ENCODE data around the gene UBE2O. TPM values are rescaled to one million over a fixed set of nuclear protein-coding genes. Genes with fewer than 3 reads are reported as not detected.

Gene UBE2O
- polyA plus RNA-seq: 1 to 10 TPM; 8.1 to 9.2 TPM

DNA sequence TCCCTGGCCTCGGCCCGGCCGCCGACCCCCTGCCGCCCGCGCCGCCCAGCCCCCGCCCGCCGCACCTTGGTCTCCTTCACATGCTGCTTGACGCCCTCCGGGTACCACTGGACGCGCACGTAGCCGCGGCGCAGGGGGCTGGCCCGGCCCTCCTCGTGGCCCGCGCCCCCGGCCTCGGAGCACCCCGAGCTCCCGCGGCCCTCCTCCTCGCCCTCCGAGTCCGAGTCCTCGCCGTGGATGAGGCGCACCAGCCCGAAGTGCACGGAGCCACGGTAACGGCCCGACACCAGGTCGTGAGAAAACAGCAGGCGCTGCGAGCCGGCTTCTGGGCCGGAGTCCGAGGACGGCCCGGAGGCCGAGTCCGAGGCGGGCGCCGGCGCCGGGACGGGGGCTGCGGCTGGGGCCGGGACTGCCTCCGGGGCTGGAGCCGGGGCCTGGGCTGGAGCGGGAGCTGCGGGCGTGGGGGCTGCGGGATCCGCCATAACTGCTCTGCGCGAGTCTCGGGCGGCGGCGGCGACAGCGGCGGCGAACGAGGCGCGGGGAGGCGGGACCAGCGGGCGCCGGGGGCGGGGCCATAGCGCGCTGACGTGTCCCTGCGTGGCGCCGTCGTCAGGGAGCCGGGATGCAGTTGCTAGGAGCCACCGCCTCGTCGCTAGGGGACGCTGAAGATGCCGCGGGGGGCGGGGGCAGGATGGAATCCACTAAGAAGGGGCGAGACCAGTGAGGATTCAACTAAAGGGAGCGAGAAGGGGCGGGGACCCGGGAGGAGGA lies at the start of gene UBE2O:
Gene UBE2O, minus strand, starts transcription at position 493 of the 771 bp plus-strand sequence. Its CDS starts 11 bp downstream, at position 482.
- WGBS, 2 donors: 1% methylated on average over 87 to 101 of the region's 101 CpGs
- H3K9me3 ChIP-seq (ENCODE audit: control insufficient read depth in 2 of 2, insufficient read depth in 1 of 2, low read depth in 1 of 2, low read length in 1 of 2): no peaks in the 10 kb centered on the region
- no peaks in the 10 kb centered on the region for H3K27me3 ChIP-seq (ENCODE audit: control insufficient read depth in 1 of 2, insufficient read depth in 2 of 2, low read length in 2 of 2)
- H3K4me3 ChIP-seq (ENCODE audit: low read depth in 1 of 2, low read length in 2 of 2): peak within 1 kb of the TSS; percentile 86 to 91
- H3K27ac ChIP-seq (ENCODE audit: low read depth in 2 of 2, low read length in 1 of 2): peak within 1 kb of the TSS; percentile 14 to 79
- peaks cover 0 to 4% of the 10 kb centered on the region in 2 donors for H3K4me1 ChIP-seq (ENCODE audit: control insufficient read depth in 2 of 2, insufficient read depth in 2 of 2, low read length in 1 of 2)
- H3K36me3 ChIP-seq (ENCODE audit: control insufficient read depth in 2 of 2, insufficient read depth in 2 of 2, low read length in 1 of 2): no peaks in the 10 kb centered on the region

- no peaks in the 10 kb centered on the region for H3K9me3 ChIP-seq (ENCODE audit: control insufficient read depth in 2 of 2, insufficient read depth in 1 of 2, low read depth in 1 of 2, low read length in 1 of 2)
- H3K27ac ChIP-seq (ENCODE audit: low read depth in 2 of 2, low read length in 1 of 2): peak overlapping the region; percentile 60 to 87
- H3K36me3 ChIP-seq (ENCODE audit: control insufficient read depth in 2 of 2, insufficient read depth in 2 of 2, low read length in 1 of 2): peaks cover 0 to 4% of the 10 kb centered on the region in 2 donors
- H3K4me1 ChIP-seq (ENCODE audit: control insufficient read depth in 2 of 2, insufficient read depth in 2 of 2, low read length in 1 of 2): peaks cover 11 to 36% of the 10 kb centered on the region in 2 donors
- H3K27me3 ChIP-seq (ENCODE audit: control insufficient read depth in 1 of 2, insufficient read depth in 2 of 2, low read length in 2 of 2): no peaks in the 10 kb centered on the region
- 67 to 76% methylated on average over 11 of the region's 11 CpGs for WGBS, 2 donors
- peak overlapping the region in 1 of 2 donors; percentile 30 for H3K4me3 ChIP-seq (ENCODE audit: low read depth in 1 of 2, low read length in 2 of 2)
These were observed 48.9 kb upstream of the UBE2O start for GRCh38 chr17:76501827-76502307.

- WGBS, 2 donors: 1% methylated on average over 65 to 72 of the region's 72 CpGs
- H3K4me1 ChIP-seq (ENCODE audit: control insufficient read depth in 2 of 2, insufficient read depth in 2 of 2, low read length in 1 of 2): peaks cover 11 to 33% of the 10 kb centered on the region in 2 donors
These were observed 48.3 kb upstream of the UBE2O start, which contains the start of gene RHBDF2 for GRCh38 chr17:76501018-76501826. TSS of gene RHBDF2 (minus strand) at chr17:76501423. CDS start at chr17:76481524, 19,899 bp downstream.

DNA sequence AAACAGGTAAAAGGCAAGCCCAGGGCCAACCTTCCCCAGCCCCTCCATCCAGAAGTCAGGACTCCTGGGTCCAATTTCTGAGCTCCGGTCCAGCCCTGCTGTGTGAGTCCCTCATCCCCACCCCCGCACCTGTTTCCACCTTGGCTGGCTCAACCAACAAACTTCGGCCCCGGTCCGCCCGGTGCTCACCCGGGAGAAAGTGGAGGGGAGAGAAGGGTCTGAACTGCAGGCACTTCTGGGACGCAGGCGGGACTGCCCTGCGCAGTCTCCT lies 47.7 kb upstream of the UBE2O start:
- Histone ChIP-seq H3K4me1 (ENCODE audit: control insufficient read depth in 2 of 2, insufficient read depth in 2 of 2, low read length in 1 of 2) (peaks cover 11 to 33% of the 10 kb centered on the region in 2 donors), H3K4me3 (ENCODE audit: low read depth in 1 of 2, low read length in 2 of 2) (peak overlapping the region; percentile 66 to 72), H3K27me3 (ENCODE audit: control insufficient read depth in 1 of 2, insufficient read depth in 2 of 2, low read length in 2 of 2) (no peaks in the 10 kb centered on the region), H3K9me3 (ENCODE audit: control insufficient read depth in 2 of 2, insufficient read depth in 1 of 2, low read depth in 1 of 2, low read length in 1 of 2) (no peaks in the 10 kb centered on the region), H3K36me3 (ENCODE audit: control insufficient read depth in 2 of 2, insufficient read depth in 2 of 2, low read length in 1 of 2) (peaks cover 0 to 7% of the 10 kb centered on the region in 2 donors), H3K27ac (ENCODE audit: low read depth in 2 of 2, low read length in 1 of 2) (peak overlapping the region; percentile 24 to 51)
- 17 to 18% methylated on average over 10 of the region's 10 CpGs for WGBS, 2 donors

More at GRCh38 chr17:76501018-76501826, 48.3 kb upstream of the UBE2O start, which contains the start of gene RHBDF2:
- no peaks in the 10 kb centered on the region for H3K9me3 ChIP-seq (ENCODE audit: control insufficient read depth in 2 of 2, insufficient read depth in 1 of 2, low read depth in 1 of 2, low read length in 1 of 2)
- peaks cover 0 to 4% of the 10 kb centered on the region in 2 donors for H3K36me3 ChIP-seq (ENCODE audit: control insufficient read depth in 2 of 2, insufficient read depth in 2 of 2, low read length in 1 of 2)
- no peaks in the 10 kb centered on the region for H3K27me3 ChIP-seq (ENCODE audit: control insufficient read depth in 1 of 2, insufficient read depth in 2 of 2, low read length in 2 of 2)
- H3K27ac ChIP-seq (ENCODE audit: low read depth in 2 of 2, low read length in 1 of 2): peak within 1 kb of the TSS; percentile 60 to 87
- peak within 1 kb of the TSS; percentile 66 to 72 for H3K4me3 ChIP-seq (ENCODE audit: low read depth in 1 of 2, low read length in 2 of 2)

DNA sequence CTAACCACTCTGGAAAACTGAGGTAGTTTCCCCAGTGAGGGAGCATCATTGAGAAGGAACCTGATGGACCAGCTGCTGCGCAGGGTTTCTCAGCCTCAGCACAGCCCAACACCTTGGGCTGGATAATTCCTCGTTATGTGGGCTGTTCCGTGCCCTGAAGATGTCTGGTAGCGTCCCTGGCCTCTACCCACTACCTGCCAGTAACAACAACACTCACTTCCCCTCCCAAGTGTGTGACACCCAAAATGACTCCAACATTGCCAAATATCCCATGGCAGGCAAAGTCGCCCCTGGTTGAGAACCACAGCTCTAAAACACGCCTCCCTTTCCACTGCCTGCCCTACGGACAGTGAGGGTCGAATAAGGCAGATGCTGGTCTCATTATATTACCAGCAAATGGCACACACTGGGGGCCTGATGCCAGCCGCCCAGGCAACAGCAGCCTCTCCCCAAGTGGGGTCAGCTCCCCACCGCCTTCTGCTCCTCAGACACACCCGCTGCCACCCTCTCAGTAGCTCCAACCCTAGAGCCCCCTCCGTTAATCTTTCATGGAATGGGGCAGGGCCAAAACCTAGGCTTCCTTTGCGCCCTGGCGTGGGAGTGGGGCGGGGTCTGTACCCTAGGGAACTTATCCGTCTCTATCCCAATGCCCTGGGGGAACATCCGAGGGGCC lies 47.3 kb upstream of the UBE2O start:
- WGBS, 2 donors: 35 to 43% methylated on average over 17 of the region's 17 CpGs
- peak overlapping the region; percentile 66 to 72 for H3K4me3 ChIP-seq (ENCODE audit: low read depth in 1 of 2, low read length in 2 of 2)
- peaks cover 11 to 33% of the 10 kb centered on the region in 2 donors for H3K4me1 ChIP-seq (ENCODE audit: control insufficient read depth in 2 of 2, insufficient read depth in 2 of 2, low read length in 1 of 2)
- peaks cover 0 to 7% of the 10 kb centered on the region in 2 donors for H3K36me3 ChIP-seq (ENCODE audit: control insufficient read depth in 2 of 2, insufficient read depth in 2 of 2, low read length in 1 of 2)
- peak overlapping the region; percentile 24 to 51 for H3K27ac ChIP-seq (ENCODE audit: low read depth in 2 of 2, low read length in 1 of 2)
- no peaks in the 10 kb centered on the region for H3K9me3 ChIP-seq (ENCODE audit: control insufficient read depth in 2 of 2, insufficient read depth in 1 of 2, low read depth in 1 of 2, low read length in 1 of 2)
- H3K27me3 ChIP-seq (ENCODE audit: control insufficient read depth in 1 of 2, insufficient read depth in 2 of 2, low read length in 2 of 2): no peaks in the 10 kb centered on the region

GRCh38 chr17:76499267-76499667 lies 46.3 kb upstream of the UBE2O start:
- Histone ChIP-seq H3K4me1 (ENCODE audit: control insufficient read depth in 2 of 2, insufficient read depth in 2 of 2, low read length in 1 of 2) (peaks cover 11 to 33% of the 10 kb centered on the region in 2 donors), H3K27me3 (ENCODE audit: control insufficient read depth in 1 of 2, insufficient read depth in 2 of 2, low read length in 2 of 2) (no peaks in the 10 kb centered on the region), H3K4me3 (ENCODE audit: low read depth in 1 of 2, low read length in 2 of 2) (peak overlapping the region in 1 of 2 donors; percentile 66), H3K9me3 (ENCODE audit: control insufficient read depth in 2 of 2, insufficient read depth in 1 of 2, low read depth in 1 of 2, low read length in 1 of 2) (no peaks in the 10 kb centered on the region), H3K27ac (ENCODE audit: low read depth in 2 of 2, low read length in 1 of 2) (peak overlapping the region in 1 of 2 donors; percentile 51), H3K36me3 (ENCODE audit: control insufficient read depth in 2 of 2, insufficient read depth in 2 of 2, low read length in 1 of 2) (peaks cover 0 to 7% of the 10 kb centered on the region in 2 donors)
- 49 to 64% methylated on average over 5 of the region's 5 CpGs for WGBS, 2 donors

- no peaks in the 10 kb centered on the region for H3K9me3 ChIP-seq (ENCODE audit: control insufficient read depth in 2 of 2, insufficient read depth in 1 of 2, low read depth in 1 of 2, low read length in 1 of 2)
- peaks cover 0 to 7% of the 10 kb centered on the region in 2 donors for H3K36me3 ChIP-seq (ENCODE audit: control insufficient read depth in 2 of 2, insufficient read depth in 2 of 2, low read length in 1 of 2)
- H3K27ac ChIP-seq (ENCODE audit: low read depth in 2 of 2, low read length in 1 of 2): peak overlapping the region; percentile 62 to 89
- no peak overlapping the region for H3K4me3 ChIP-seq (ENCODE audit: low read depth in 1 of 2, low read length in 2 of 2)
- no peaks in the 10 kb centered on the region for H3K27me3 ChIP-seq (ENCODE audit: control insufficient read depth in 1 of 2, insufficient read depth in 2 of 2, low read length in 2 of 2)
- peaks cover 11 to 33% of the 10 kb centered on the region in 2 donors for H3K4me1 ChIP-seq (ENCODE audit: control insufficient read depth in 2 of 2, insufficient read depth in 2 of 2, low read length in 1 of 2)
- 42 to 54% methylated on average over 4 of the region's 4 CpGs for WGBS, 2 donors
These were observed 45.9 kb upstream of the UBE2O start for GRCh38 chr17:76498876-76499251.

- Histone ChIP-seq H3K36me3 (ENCODE audit: control insufficient read depth in 2 of 2, insufficient read depth in 2 of 2, low read length in 1 of 2) (peaks cover 0 to 7% of the 10 kb centered on the region in 2 donors), H3K9me3 (ENCODE audit: control insufficient read depth in 2 of 2, insufficient read depth in 1 of 2, low read depth in 1 of 2, low read length in 1 of 2) (no peaks in the 10 kb centered on the region), H3K27me3 (ENCODE audit: control insufficient read depth in 1 of 2, insufficient read depth in 2 of 2, low read length in 2 of 2) (no peaks in the 10 kb centered on the region), H3K4me3 (ENCODE audit: low read depth in 1 of 2, low read length in 2 of 2) (peak overlapping the region; percentile 6 to 16), H3K27ac (ENCODE audit: low read depth in 2 of 2, low read length in 1 of 2) (peak overlapping the region; percentile 62 to 89), H3K4me1 (ENCODE audit: control insufficient read depth in 2 of 2, insufficient read depth in 2 of 2, low read length in 1 of 2) (peaks cover 11 to 38% of the 10 kb centered on the region in 2 donors)
- WGBS, 2 donors: 20 to 23% methylated on average over 31 of the region's 31 CpGs
These were observed 45.3 kb upstream of the UBE2O start for GRCh38 chr17:76497979-76498875.

All from esophagus (tissue), 2 donors.